ENCODE measurements around the gene M1AP. TPM values are rescaled to one million over a fixed set of nuclear protein-coding genes. Genes with fewer than 3 reads are reported as not detected.
A peak's percentile ranks its signal among the peaks of the same experiment; 100 is the strongest.

M1AP gene, protein sequence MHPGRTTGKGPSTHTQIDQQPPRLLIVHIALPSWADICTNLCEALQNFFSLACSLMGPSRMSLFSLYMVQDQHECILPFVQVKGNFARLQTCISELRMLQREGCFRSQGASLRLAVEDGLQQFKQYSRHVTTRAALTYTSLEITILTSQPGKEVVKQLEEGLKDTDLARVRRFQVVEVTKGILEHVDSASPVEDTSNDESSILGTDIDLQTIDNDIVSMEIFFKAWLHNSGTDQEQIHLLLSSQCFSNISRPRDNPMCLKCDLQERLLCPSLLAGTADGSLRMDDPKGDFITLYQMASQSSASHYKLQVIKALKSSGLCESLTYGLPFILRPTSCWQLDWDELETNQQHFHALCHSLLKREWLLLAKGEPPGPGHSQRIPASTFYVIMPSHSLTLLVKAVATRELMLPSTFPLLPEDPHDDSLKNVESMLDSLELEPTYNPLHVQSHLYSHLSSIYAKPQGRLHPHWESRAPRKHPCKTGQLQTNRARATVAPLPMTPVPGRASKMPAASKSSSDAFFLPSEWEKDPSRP
- not detected in 2 replicates for total RNA-seq (2011; cell fraction: chromatin; rRNA removed; ENCODE audit: low replicate concordance)
- total RNA-seq (2011; cell fraction: nucleolus; rRNA removed), result not detected in 2 replicates
- not detected in 2 replicates for total RNA-seq (2011; cell fraction: nucleoplasm; rRNA removed)
- total RNA-seq (2014; rRNA removed), result not detected in 2 replicates
- 0.10 TPM in 1 of 2 replicates, not detected in the other for total RNA-seq (2014; rRNA removed; fragmentation: Illumina TruSeq; extraction: Trizol)
- 0.19 and 0.33 TPM in 2 replicates for total RNA-seq (2015; rRNA removed; fragmentation: Illumina TruSeq; extraction: Trizol)
- total RNA-seq (2021), result 0.11 TPM in 1 of 2 replicates, not detected in the other
- 0.05 TPM in 1 of 2 replicates, not detected in the other for polyA plus RNA-seq (2011; rRNA removed)
- polyA plus RNA-seq (2011; cell fraction: cytosol; rRNA removed), result not detected in 2 replicates
- polyA plus RNA-seq (2011; cell fraction: nucleus; rRNA removed), result 0.07 and 0.10 TPM in 2 replicates
- 0.23 and 0.44 TPM in 2 replicates for polyA plus RNA-seq (2012)
- polyA plus RNA-seq (2014; fragmentation: Illumina TruSeq; extraction: Trizol), result 0.07 and 0.10 TPM in 2 replicates
- polyA plus RNA-seq (2014; fragmentation: Nextera tagmentation; extraction: Ambion mirVana), result under 1 TPM; 0.06 to 0.15 TPM
- polyA plus RNA-seq (2014; rRNA removed), result 0.30 TPM in 1 of 2 replicates, not detected in the other
- polyA minus RNA-seq (2011; rRNA and poly(A)+ RNA removed), result not detected in 2 replicates
- polyA minus RNA-seq (2011; cell fraction: cytosol; rRNA and poly(A)+ RNA removed), result not detected in 2 replicates
- not detected in 2 replicates for polyA minus RNA-seq (2011; cell fraction: nucleus; rRNA and poly(A)+ RNA removed)
- Bru-seq, nascent RNA, result percentile 14 among the genes with signal in this experiment
- BruChase-seq, experiment 1, labeled RNA remaining after a 2-hour chase, result percentile 12 among the genes with signal in this experiment
- BruChase-seq, experiment 2, labeled RNA remaining after a 6-hour chase, result percentile 6 among the genes with signal in this experiment
- long read RNA-seq, experiment 1, result 0 reads
- long read RNA-seq, experiment 2, result 0 reads
- long read RNA-seq, experiment 3, result 0 reads

DNA sequence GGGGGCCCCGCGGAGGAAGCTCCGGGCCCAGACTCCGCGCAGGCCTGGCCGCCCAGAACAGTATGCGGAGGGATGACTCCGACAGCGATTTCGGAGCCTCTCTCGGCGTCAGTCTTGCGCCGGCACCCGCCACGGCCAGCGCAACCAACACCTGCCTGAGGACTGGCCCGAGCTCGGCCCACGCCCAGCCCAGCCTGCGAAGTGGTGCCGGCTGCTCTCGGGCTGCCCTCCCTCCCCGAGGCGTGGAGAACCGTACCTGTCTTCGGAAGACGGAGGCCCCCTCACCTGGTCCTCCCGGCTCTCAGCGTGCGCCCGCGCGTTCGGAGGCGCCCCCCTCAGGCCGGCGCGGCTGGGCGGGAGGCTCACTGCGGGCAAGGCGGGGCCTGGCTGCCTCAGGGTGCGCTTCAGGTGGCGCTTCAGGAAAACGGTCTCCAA, at the start of gene M1AP:
Gene M1AP, minus strand, starts transcription at position 322 of the 435 bp plus-strand sequence. CDS start 8,055 bp downstream, outside the sequence.
- CTCF ChIA-PET (ENCODE audit: low intra/inter-chr PET ratio), result no interaction called here
- Histone ChIP-seq H3K9ac (ENCODE audit: insufficient read depth in 1 of 2, low read depth in 2 of 2, low read length in 2 of 2) (no peak within 1 kb of the TSS), H3K36me3 (ENCODE audit: control insufficient read depth, insufficient read depth, low read length) (no peaks in the 10 kb centered on the region), H3K79me2 (ENCODE audit: control insufficient read depth, insufficient read depth, low read length) (no peaks in the 10 kb centered on the region), H3K27me3 (ENCODE audit: control insufficient read depth in 2 of 2, insufficient read depth in 2 of 2, low read length in 2 of 2) (no peaks in the 10 kb centered on the region; a peak in 2 of 5 replicates), H3K9me3 (replicated peaks; ENCODE audit: control insufficient read depth, insufficient read depth, low read depth, low read length) (peaks cover 3% of the 10 kb centered on the region; the same call in 1 of the 2 replicates), H3K4me3 (no peak within 1 kb of the TSS), H3K4me1 (replicated peaks in 1 of 2; ENCODE audit: control insufficient read depth in 2 of 2, insufficient read depth in 2 of 2, low read length in 2 of 2) (peaks cover 0 to 6% of the 10 kb centered on the region in 2 experiments; a peak in 2 of 5 replicates), H2AFZ (ENCODE audit: low read depth, low read length) (no peak within 1 kb of the TSS), H3K27ac (ENCODE audit: extremely low read depth, low read depth, low read length) (no peak within 1 kb of the TSS), H4K20me1 (replicated peaks; ENCODE audit: control insufficient read depth, insufficient read depth, low read length) (no peaks in the 10 kb centered on the region), H3K9me1 (ENCODE audit: control insufficient read depth, insufficient read depth, low read length) (no peaks in the 10 kb centered on the region), H3K4me2 (ENCODE audit: insufficient read depth, low read length) (no peak within 1 kb of the TSS)
- POLR2A ChIA-PET, result interaction anchor here (0.9 kb wide), 1 partner anchor 8 kb away, joined by 3 read pairs; no protein-coding TSS in a partner anchor
- intact Hi-C loops (cut with micrococcal nuclease) (no loop called here), in situ Hi-C loops (cut with MboI) (no loop called here)
- 84% methylated on average over 32 of the region's 45 CpGs for WGBS (ENCODE audit: insufficient coverage, low coverage, missing lambda C conversion rate)
- DNase-seq (ENCODE audit: extremely low read depth in 1 of 4, low spot score in 3 of 4) (no peak), FAIRE-seq (no peak), ATAC-seq (no peak)
- no TSS peak for BruUV-seq (replicated peaks)
- no peak for TF ChIP-seq FOXA3 (CRISPR knock-in tag; conservative IDR thresholded peaks at IDR 0.05 in 1 of 2, IDR thresholded peaks at IDR 0.05 in 1 of 2)
- TF ChIP-seq, protein P1, sequence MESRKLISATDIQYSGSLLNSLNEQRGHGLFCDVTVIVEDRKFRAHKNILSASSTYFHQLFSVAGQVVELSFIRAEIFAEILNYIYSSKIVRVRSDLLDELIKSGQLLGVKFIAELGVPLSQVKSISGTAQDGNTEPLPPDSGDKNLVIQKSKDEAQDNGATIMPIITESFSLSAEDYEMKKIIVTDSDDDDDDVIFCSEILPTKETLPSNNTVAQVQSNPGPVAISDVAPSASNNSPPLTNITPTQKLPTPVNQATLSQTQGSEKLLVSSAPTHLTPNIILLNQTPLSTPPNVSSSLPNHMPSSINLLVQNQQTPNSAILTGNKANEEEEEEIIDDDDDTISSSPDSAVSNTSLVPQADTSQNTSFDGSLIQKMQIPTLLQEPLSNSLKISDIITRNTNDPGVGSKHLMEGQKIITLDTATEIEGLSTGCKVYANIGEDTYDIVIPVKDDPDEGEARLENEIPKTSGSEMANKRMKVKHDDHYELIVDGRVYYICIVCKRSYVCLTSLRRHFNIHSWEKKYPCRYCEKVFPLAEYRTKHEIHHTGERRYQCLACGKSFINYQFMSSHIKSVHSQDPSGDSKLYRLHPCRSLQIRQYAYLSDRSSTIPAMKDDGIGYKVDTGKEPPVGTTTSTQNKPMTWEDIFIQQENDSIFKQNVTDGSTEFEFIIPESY (CRISPR knock-in tag; IDR thresholded peaks at IDR 0.05), result peak; percentile 46; the same call in 1 of the 2 replicates
